ENCODE measurements around the gene SPATS2L. TPM values are rescaled to one million over a fixed set of nuclear protein-coding genes. Genes with fewer than 3 reads are reported as not detected.

Gene SPATS2L
- total RNA-seq, 4 donors from 2014 or later: 99.0 to 142 (median 124) TPM

- no peak for DNase-seq
- H3K27ac ChIP-seq: no peak overlapping the region
- no peaks in the 10 kb centered on the region for H3K9me3 ChIP-seq
- H3K4me1 ChIP-seq: no peaks in the 10 kb centered on the region
- no peak for TF ChIP-seq CTCF (IDR thresholded peaks at IDR 0.05)
- no peak for TF ChIP-seq POLR2A (IDR thresholded peaks at IDR 0.05)
- no peaks in the 10 kb centered on the region for H3K27me3 ChIP-seq
- H3K4me3 ChIP-seq: no peak overlapping the region
- peaks cover 0 to 77% (median 0%) of the 10 kb centered on the region in 3 donors for H3K36me3 ChIP-seq
Observed at GRCh38 chr2:200471928-200472645, 165.6 kb downstream of the SPATS2L start.

- peaks cover 0 to 76% (median 0%) of the 10 kb centered on the region in 3 donors for H3K36me3 ChIP-seq
- H3K4me3 ChIP-seq: no peak overlapping the region
Observed at GRCh38 chr2:200472853-200473464, 166.5 kb downstream of the SPATS2L start.

GRCh38 chr2:200475795-200476194 is 169.3 kb downstream of the SPATS2L start:
- no peak for DNase-seq
- H3K36me3 ChIP-seq: peaks cover 0 to 65% (median 0%) of the 10 kb centered on the region in 3 donors
- TF ChIP-seq CTCF (IDR thresholded peaks at IDR 0.05) (no peak), POLR2A (IDR thresholded peaks at IDR 0.05) (no peak)
- no peaks in the 10 kb centered on the region for H3K9me3 ChIP-seq
- no peak overlapping the region for H3K4me3 ChIP-seq
- no peak overlapping the region for H3K27ac ChIP-seq
- H3K4me1 ChIP-seq: no peaks in the 10 kb centered on the region
- no peaks in the 10 kb centered on the region for H3K27me3 ChIP-seq

More at GRCh38 chr2:200472853-200473464, 166.5 kb downstream of the SPATS2L start:
- Histone ChIP-seq H3K27me3 (no peaks in the 10 kb centered on the region), H3K9me3 (no peaks in the 10 kb centered on the region), H3K4me1 (no peaks in the 10 kb centered on the region), H3K27ac (no peak overlapping the region)
- DNase-seq: no peak
- TF ChIP-seq POLR2A (IDR thresholded peaks at IDR 0.05): no peak
- no peak for TF ChIP-seq CTCF (IDR thresholded peaks at IDR 0.05)

GRCh38 chr2:200476836-200477235 is 170.3 kb downstream of the SPATS2L start:
- H3K4me3 ChIP-seq: no peak overlapping the region
- no peaks in the 10 kb centered on the region for H3K27me3 ChIP-seq
- no peaks in the 10 kb centered on the region for H3K4me1 ChIP-seq
- no peak overlapping the region for H3K27ac ChIP-seq
- no peak for DNase-seq
- H3K9me3 ChIP-seq: no peaks in the 10 kb centered on the region
- TF ChIP-seq CTCF (IDR thresholded peaks at IDR 0.05) (no peak), POLR2A (IDR thresholded peaks at IDR 0.05) (no peak)
- H3K36me3 ChIP-seq: peaks cover 0 to 60% (median 0%) of the 10 kb centered on the region in 3 donors

GRCh38 chr2:200477667-200478131 is 171.2 kb downstream of the SPATS2L start:
- Histone ChIP-seq H3K9me3 (no peaks in the 10 kb centered on the region), H3K36me3 (peaks cover 0 to 51% (median 0%) of the 10 kb centered on the region in 3 donors), H3K4me1 (no peaks in the 10 kb centered on the region), H3K27me3 (no peaks in the 10 kb centered on the region), H3K4me3 (no peak overlapping the region), H3K27ac (peak overlapping the region in 3 of 4 donors; percentile 31 to 45 (median 42))
- TF ChIP-seq CTCF (IDR thresholded peaks at IDR 0.05) (no peak), POLR2A (IDR thresholded peaks at IDR 0.05) (no peak)
- DNase-seq: no peak
